GM19025 (cell line): ENCODE measurements around the gene KCNMB2.
A peak's percentile ranks its signal among the peaks of the same experiment; 100 is the strongest.

ENCODE experiments used
- ATAC-seq: cut with Tn5 transposase; IDR thresholded peaks from one replicate; pipeline ENCODE4 v1.9.1; 2021; ENCODE audit warnings: mild to moderate bottlenecking, low read depth, moderate library complexity; ENCODE audit not compliant: unreplicated experiment

KCNMB2 gene

DNA sequence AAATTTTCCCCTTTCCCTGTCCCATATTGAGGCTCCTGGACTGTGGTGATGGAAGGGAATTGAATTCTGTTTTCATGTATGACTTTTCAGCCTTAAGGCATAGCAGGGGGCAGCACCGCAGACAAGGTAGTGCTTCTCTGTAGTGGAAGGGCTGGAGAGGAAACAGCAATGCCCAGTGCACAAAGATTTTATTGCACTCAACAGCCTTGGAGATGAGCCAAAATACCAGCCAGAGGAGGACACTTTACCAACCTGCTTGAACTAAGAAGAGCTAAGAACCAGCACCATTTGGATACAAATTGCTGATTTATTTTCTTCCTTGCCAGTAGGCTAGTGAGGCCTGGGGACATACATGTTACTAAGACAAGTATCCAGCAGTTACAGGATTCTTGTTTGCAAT lies 98.7 kb downstream of the KCNMB2 start:
- ATAC-seq: no peak

GRCh38 chr3:178637802-178638201 lies 101.6 kb downstream of the KCNMB2 start:
- ATAC-seq: no peak

DNA sequence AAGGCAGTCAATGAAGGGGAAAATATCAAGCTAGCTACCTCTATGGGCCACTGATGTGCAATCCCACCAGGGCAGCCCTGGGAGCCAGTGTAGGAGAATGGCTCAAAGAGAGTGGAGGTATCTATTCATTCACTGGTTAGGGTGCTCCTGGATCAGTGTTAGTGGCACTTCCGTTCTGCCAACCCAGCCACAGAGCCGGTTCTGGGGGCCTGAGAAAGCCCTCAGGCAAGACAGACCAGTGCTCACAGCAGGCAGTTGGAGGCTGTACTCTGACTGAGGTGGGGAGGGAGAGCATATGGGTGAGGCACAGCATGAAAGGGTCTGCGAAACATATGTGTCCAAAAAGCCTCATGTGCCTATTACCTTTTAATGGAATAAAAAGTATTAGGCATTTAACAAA lies 109.3 kb downstream of the KCNMB2 start:
- ATAC-seq: no peak

GRCh38 chr3:178646186-178646862 lies 110.1 kb downstream of the KCNMB2 start:
- ATAC-seq: no peak

DNA sequence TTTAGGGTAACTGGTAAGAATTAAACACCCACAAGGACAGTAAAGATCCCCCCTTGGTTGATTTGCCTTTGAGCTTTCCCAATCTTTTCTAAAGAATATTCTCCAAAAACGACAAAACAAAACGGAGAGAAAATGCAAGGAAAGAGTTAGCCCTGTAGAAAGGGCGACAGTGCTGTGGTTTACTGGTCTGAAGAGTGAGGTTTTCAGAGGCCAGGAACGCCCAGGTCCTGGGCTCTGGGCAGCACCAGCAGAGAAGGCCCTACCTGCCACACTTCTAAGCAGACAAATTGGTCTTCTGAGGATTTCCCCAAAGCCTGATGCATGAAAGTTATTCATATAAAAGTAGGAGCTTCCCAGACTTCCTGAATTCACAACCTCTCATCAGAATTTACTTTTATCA lies 119.3 kb downstream of the KCNMB2 start:
- ATAC-seq: no peak

- ATAC-seq: no peak
Measured at GRCh38 chr3:178658694-178659325, 122.6 kb downstream of the KCNMB2 start.

DNA sequence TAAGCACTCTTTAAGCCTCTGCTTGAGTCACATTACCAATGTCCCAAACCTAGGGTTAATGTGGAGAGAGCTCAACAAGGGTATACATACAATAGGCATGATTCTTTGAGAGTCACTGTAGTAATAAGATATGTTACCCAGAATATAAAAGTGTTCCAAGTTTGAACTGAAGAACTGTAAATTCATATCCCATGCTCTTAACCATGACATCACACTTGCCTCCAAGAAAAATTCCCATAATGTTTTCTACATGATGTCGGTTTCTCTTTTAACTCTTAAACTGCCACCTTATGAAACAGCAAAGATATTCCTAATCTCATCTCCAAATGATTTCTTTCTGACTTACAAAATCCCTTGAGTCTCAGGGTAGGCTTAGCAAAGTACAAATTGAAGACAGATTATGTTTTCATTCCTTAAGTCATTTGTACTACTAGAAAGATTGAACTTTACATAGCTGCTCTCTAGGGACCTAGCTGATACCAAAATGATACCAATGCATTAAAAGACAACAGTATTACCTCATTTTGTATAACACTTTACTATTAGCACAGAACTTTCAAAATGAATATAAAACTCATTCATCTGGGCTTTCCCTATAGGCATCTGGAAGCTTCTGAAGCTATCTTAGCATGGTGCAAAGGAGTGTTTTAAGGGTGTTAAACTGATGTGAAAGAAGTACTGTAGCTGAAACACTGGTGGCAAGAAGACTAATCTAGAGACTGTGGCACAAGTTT lies 127.1 kb downstream of the KCNMB2 start:
- peak; percentile 83 for ATAC-seq

- ATAC-seq: no peak
Measured at GRCh38 chr3:178665747-178666146, 129.5 kb downstream of the KCNMB2 start.

GRCh38 chr3:178669022-178669601 lies 132.9 kb downstream of the KCNMB2 start:
- no peak for ATAC-seq

GRCh38 chr3:178669758-178670157 lies 133.5 kb downstream of the KCNMB2 start:
- no peak for ATAC-seq

- peak; percentile 24 for ATAC-seq
Measured at GRCh38 chr3:178671377-178671776, 135.1 kb downstream of the KCNMB2 start.

GRCh38 chr3:178671791-178672190 lies 135.6 kb downstream of the KCNMB2 start:
- peak; percentile 34 for ATAC-seq

DNA sequence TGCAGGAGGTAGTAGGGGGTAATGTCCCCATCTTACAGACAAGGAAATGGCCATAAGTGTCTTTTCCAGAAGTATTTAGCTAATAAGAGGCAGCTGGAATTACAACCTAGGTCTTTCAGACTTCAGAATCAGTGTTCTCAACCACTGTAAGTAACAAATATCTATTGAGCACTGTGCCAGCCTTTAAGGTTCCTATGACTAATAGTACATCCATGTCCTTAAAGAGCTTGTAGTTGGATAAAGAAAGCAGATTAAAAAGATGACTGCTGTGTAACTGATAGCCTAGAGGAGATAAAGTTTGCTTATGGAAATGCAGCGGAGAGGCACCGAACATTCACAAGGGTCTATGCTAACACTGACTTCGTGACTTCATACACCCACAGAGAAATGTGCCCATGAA lies 136.0 kb downstream of the KCNMB2 start:
- ATAC-seq: no peak

DNA sequence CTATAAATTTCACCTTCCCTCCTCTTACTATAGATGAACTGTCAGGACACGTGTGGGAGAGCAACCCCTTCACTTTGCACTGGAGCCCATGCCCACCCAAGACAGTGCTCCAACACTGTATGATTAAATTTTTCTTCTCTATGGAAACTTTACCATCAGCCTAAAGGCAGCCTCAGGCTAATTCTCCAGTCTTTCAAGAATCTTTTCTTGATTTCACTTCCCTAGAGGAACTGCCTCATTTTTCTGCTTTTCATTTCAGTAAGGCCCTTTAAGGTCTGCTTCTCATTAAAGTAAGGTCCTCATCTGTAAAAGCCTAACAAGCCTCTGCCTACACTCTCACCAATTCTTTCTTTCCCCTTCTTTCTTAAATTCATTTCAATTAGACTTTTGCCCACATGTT lies 137.3 kb downstream of the KCNMB2 start:
- no peak for ATAC-seq

GRCh38 chr3:178676077-178676476 lies 139.8 kb downstream of the KCNMB2 start:
- no peak for ATAC-seq

GRCh38 chr3:178676942-178677790 lies 140.9 kb downstream of the KCNMB2 start:
- peak; percentile 49 for ATAC-seq

DNA sequence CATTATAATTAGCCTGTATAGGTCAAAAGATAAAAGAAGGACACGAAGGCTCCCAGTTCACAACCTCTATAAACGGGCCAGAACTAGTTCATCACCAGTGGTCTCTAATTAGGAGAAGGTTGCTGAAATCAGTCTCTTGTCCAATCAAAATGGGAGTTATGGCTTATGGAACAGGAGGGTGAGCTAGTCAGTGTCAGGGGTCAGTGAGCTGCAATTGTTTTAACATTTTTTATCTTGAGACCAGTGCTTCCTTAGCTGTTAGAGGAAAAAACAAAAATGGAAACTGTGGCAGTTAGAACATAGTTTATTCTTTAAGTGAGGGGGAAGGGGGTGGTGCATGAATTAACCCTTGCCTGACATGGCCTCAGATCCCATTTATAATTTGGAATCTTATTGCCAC lies 141.7 kb downstream of the KCNMB2 start:
- no peak for ATAC-seq

DNA sequence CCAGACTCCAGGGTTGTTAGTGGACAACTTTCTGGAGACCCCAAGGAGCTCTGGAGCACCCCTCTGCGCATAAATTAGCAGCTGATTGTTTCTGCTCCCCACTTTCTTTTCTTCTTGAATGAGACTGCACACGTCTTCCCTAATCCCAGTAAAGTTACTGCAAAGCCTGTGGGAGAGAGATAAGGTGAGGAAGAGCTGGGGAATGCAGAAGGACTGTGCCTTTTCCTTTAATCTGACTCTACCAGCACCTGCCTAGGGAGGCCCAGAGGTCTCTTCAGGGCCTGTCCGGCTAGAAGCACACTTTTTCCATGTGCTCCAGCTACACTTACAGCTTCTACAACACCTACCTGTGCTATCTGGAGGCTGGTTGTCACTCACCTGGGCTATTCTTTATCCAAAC lies 143.8 kb downstream of the KCNMB2 start:
- no peak for ATAC-seq

DNA sequence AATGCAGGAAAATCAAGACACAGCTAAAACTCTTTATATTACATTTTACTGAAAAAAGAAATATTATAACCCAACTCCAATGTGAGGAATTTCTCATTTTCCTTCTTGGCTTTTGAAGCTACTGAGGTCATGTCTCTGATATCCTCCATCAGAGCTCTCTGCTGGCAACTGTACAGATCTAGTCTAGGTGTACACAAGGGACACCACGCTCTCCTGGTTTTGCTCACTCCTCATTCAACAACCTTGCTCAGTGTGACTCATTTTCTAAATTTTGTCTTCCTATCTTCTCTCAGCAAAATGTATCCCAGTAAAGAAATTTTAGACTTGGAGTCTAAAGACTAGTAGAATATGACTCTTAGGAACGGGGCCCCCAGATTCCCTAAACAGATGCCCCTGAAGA lies 144.3 kb downstream of the KCNMB2 start:
- no peak for ATAC-seq

DNA sequence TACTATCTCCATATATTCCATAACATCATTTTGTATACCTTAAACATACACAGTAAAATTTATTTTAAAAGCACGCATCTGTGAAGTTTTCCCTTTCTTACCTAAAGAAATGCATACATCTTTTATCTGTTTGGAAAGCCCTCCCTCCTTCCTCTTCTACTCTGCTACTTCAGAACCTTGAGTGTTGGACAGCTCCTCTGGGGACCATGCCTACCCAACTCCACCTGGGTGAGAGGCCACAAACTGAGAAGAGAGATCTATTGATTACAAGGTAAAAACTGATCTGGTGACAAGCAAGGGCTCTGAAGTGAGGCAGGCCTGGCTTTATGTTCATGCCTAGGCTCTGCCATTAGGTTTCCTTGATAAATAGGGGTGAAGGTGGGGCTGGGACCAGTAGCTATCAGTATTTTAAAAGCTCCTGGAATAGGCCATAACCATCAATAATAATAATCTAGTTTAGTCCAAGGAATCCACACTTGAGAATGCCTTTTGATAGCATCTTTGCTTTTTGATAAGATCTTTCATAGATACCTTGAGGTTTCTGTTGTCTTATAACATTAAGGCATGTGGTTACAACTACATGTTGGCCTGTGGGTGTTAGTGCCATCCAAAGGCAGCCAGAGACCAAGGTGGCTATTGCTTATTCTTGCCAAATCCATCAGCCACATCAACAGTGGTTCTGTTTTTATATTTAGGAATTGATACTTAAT lies 148.8 kb downstream of the KCNMB2 start:
- ATAC-seq: no peak
